MM.1S (cell line): ENCODE data around the gene BPGM.

Experiments
- CTCF ChIP-seq: fragments of 300-600 bp; sonication (generic); IDR thresholded peaks from 2 replicates; pipeline ENCODE4 v1.5.1; 2016; ENCODE audit warnings: antibody characterized with exemption, low read length, mixed read lengths
- EZH2phosphoT487 ChIP-seq: fragments of 300-600 bp; sonication (generic); IDR thresholded peaks from 2 replicates; pipeline ENCODE4 v1.6.1; 2018; ENCODE audit warnings: antibody characterized with exemption, low read length

- TF ChIP-seq CTCF, result no peak
- TF ChIP-seq EZH2phosphoT487, result no peak
Measured at GRCh38 chr7:134684165-134684564, 37.5 kb downstream of the BPGM start.
